ENCODE measurements around the gene CWH43.

GRCh38 chr4:49002931-49003330 lies 16.9 kb downstream of the CWH43 start:
- TF ChIP-seq CTCF (IDR thresholded peaks at IDR 0.05) (no peak), POLR2A (IDR thresholded peaks at IDR 0.05) (no peak)
